Measurements from ENCODE around the gene C2CD3. TPM values are rescaled to one million over a fixed set of nuclear protein-coding genes. Genes with fewer than 3 reads are reported as not detected.

Gene C2CD3
- total RNA-seq, 1 donor from 2014 or later: 36.8 TPM

- Mint-ChIP-seq H3K4me1 (ENCODE audit: unreplicated experiment) (peaks cover 24% of the 10 kb centered on the region), H3K36me3 (peaks cover 27% of the 10 kb centered on the region), H3K27ac (peak overlapping the region; percentile 96), H3K27me3 (no peaks in the 10 kb centered on the region), H3K4me3 (peak overlapping the region; percentile 58), H3K9me3 (no peaks in the 10 kb centered on the region)
- TF ChIP-seq, protein P1, sequence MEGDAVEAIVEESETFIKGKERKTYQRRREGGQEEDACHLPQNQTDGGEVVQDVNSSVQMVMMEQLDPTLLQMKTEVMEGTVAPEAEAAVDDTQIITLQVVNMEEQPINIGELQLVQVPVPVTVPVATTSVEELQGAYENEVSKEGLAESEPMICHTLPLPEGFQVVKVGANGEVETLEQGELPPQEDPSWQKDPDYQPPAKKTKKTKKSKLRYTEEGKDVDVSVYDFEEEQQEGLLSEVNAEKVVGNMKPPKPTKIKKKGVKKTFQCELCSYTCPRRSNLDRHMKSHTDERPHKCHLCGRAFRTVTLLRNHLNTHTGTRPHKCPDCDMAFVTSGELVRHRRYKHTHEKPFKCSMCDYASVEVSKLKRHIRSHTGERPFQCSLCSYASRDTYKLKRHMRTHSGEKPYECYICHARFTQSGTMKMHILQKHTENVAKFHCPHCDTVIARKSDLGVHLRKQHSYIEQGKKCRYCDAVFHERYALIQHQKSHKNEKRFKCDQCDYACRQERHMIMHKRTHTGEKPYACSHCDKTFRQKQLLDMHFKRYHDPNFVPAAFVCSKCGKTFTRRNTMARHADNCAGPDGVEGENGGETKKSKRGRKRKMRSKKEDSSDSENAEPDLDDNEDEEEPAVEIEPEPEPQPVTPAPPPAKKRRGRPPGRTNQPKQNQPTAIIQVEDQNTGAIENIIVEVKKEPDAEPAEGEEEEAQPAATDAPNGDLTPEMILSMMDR (conservative IDR thresholded peaks at IDR 0.05): no peak
- no peak for DNase-seq (ENCODE audit: extremely low spot score, unreplicated experiment)
These were observed 32.2 kb downstream of the C2CD3 start for GRCh38 chr11:74138572-74138971.

DNA sequence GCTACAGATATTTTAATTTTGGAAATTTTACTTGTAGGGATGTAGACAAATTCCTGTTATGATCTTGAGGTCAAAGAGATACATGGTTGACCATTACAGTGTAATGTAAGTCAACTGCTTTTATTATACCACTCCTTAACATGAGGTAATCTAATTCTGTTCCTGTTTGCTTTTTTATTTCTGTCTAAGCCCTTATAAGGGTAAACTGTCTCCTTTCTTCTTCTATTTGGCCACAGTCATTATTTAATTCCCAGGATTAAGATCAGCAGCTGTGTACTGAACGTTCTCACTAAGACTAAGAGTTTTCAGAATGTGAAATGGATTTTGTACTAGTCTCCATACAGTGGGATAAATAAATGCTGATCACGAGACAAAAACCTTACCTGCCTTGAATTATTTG, 32.8 kb downstream of the C2CD3 start:
- TF ChIP-seq, protein P1 (conservative IDR thresholded peaks at IDR 0.05): no peak
- Mint-ChIP-seq H3K4me1 (ENCODE audit: unreplicated experiment) (peaks cover 24% of the 10 kb centered on the region), H3K9me3 (no peaks in the 10 kb centered on the region), H3K4me3 (peak overlapping the region; percentile 2), H3K36me3 (peaks cover 28% of the 10 kb centered on the region), H3K27ac (peak overlapping the region; percentile 96), H3K27me3 (no peaks in the 10 kb centered on the region)
- no peak for DNase-seq (ENCODE audit: extremely low spot score, unreplicated experiment)

- Mint-ChIP-seq H3K27me3 (no peaks in the 10 kb centered on the region), H3K4me1 (ENCODE audit: unreplicated experiment) (peaks cover 23% of the 10 kb centered on the region), H3K36me3 (peaks cover 48% of the 10 kb centered on the region), H3K4me3 (peak overlapping the region; percentile 74), H3K9me3 (no peaks in the 10 kb centered on the region), H3K27ac (peak overlapping the region; percentile 97)
- TF ChIP-seq, protein P1 (conservative IDR thresholded peaks at IDR 0.05): no peak
- no peak for DNase-seq (ENCODE audit: extremely low spot score, unreplicated experiment)
These were observed 35.5 kb downstream of the C2CD3 start for GRCh38 chr11:74135127-74135840.

- no peaks in the 10 kb centered on the region for H3K27me3 Mint-ChIP-seq
- H3K4me1 Mint-ChIP-seq (ENCODE audit: unreplicated experiment): peaks cover 21% of the 10 kb centered on the region
- H3K4me3 Mint-ChIP-seq: no peak overlapping the region
- DNase-seq (ENCODE audit: extremely low spot score, unreplicated experiment): no peak
- H3K27ac Mint-ChIP-seq: peak overlapping the region; percentile 97
- no peaks in the 10 kb centered on the region for H3K9me3 Mint-ChIP-seq
- peaks cover 49% of the 10 kb centered on the region for H3K36me3 Mint-ChIP-seq
- TF ChIP-seq, protein P1 (conservative IDR thresholded peaks at IDR 0.05): no peak
These were observed 36.1 kb downstream of the C2CD3 start for GRCh38 chr11:74134661-74135060.

DNA sequence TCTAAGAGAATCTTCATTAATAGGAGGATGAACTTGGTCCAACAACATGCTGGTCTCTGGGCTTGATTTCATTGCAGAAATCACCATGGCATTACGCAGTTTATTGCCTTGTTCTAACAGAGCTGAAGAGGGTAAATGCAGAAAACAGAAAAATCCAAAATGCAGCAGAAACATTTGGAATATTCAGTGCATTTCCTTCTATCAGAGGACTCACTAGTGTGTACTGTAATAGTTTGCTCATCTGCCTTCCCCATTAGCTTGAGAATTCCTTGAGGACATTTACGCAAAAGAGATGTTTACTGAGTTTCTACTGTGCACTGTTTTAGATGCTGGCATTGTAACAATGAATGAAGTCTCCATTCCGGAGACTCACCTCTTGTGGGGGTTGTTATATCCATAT, 37.4 kb downstream of the C2CD3 start:
- Mint-ChIP-seq H3K9me3 (no peaks in the 10 kb centered on the region), H3K27ac (no peak overlapping the region), H3K36me3 (peaks cover 43% of the 10 kb centered on the region), H3K27me3 (no peaks in the 10 kb centered on the region), H3K4me1 (ENCODE audit: unreplicated experiment) (peaks cover 13% of the 10 kb centered on the region), H3K4me3 (no peak overlapping the region)
- TF ChIP-seq, protein P1 (conservative IDR thresholded peaks at IDR 0.05): no peak
- DNase-seq (ENCODE audit: extremely low spot score, unreplicated experiment): no peak
